SU-DHL-6 (cell line): Measurements from ENCODE around the gene ARHGDIA.

Experiments used
- CTCF ChIP-seq: fragments of 200-600 bp; sonication (generic); IDR thresholded peaks from one replicate; pipeline ENCODE4 v1.5.1; 2017; ENCODE audit warnings: antibody characterized with exemption, mild to moderate bottlenecking, low read length, moderate library complexity; ENCODE audit not compliant: insufficient read depth, poor library complexity, severe bottlenecking
- EZH2phosphoT487 ChIP-seq: fragments of 200-600 bp; sonication (generic), shearing (Covaris generic); conservative IDR thresholded peaks from 2 replicates; pipeline ENCODE4 v1.6.1; 2018; ENCODE audit warnings: mild to moderate bottlenecking, antibody characterized with exemption, low read length, moderate library complexity, mixed read lengths

GRCh38 chr17:81884968-81885367, 13.8 kb upstream of the ARHGDIA start:
- TF ChIP-seq CTCF (no peak), EZH2phosphoT487 (no peak)
